Glomerular visceral epithelial cell (primary cell): ENCODE measurements around the gene ALDH3A2.
A peak's percentile ranks its signal among the peaks of the same experiment; 100 is the strongest.
"Not testable (repeated sequence)": the region's sequence is repeated elsewhere in the genome, so short reads cannot be mapped to it uniquely, and the experiment has no call there.

Experiments used
- DNase-seq: peaks from one replicate; pipeline ENCODE4 v3.0.0-alpha.2; 2016; ENCODE audit errors: extremely low spot score

ALDH3A2 gene

GRCh38 chr17:19650826-19651225 is 2.3 kb downstream of the ALDH3A2 start:
- no peak for DNase-seq

GRCh38 chr17:19651451-19652238 is 3.1 kb downstream of the ALDH3A2 start:
- DNase-seq, result peak; percentile 10

GRCh38 chr17:19652595-19652994 is 4.0 kb downstream of the ALDH3A2 start:
- no peak for DNase-seq

- no peak for DNase-seq
Measured at GRCh38 chr17:19654342-19654886, 5.9 kb downstream of the ALDH3A2 start.

GRCh38 chr17:19654896-19655295 is 6.3 kb downstream of the ALDH3A2 start:
- DNase-seq, result no peak

- DNase-seq, result no peak
Measured at GRCh38 chr17:19656336-19656735, 7.8 kb downstream of the ALDH3A2 start.

GRCh38 chr17:19656851-19657581 is 8.5 kb downstream of the ALDH3A2 start:
- no peak for DNase-seq

GRCh38 chr17:19659366-19660177 is 11.0 kb downstream of the ALDH3A2 start:
- DNase-seq, result no peak

- no peak for DNase-seq
Measured at GRCh38 chr17:19660219-19660870, 11.8 kb downstream of the ALDH3A2 start.

- no peak for DNase-seq
Measured at GRCh38 chr17:19661121-19661520, 12.6 kb downstream of the ALDH3A2 start.

- no peak for DNase-seq
Measured at GRCh38 chr17:19663097-19663496, 14.5 kb downstream of the ALDH3A2 start.

- no peak for DNase-seq
Measured at GRCh38 chr17:19664136-19664820, 15.7 kb downstream of the ALDH3A2 start.

GRCh38 chr17:19664821-19665181 is 16.2 kb downstream of the ALDH3A2 start:
- no peak for DNase-seq

- not testable (repeated sequence) for DNase-seq
Measured at GRCh38 chr17:19669680-19670079, 21.1 kb downstream of the ALDH3A2 start.

- no peak for DNase-seq
Measured at GRCh38 chr17:19670908-19671307, 22.4 kb downstream of the ALDH3A2 start.

- DNase-seq, result no peak
Measured at GRCh38 chr17:19671433-19671832, 22.9 kb downstream of the ALDH3A2 start.

- no peak for DNase-seq
Measured at GRCh38 chr17:19672009-19672750, 23.6 kb downstream of the ALDH3A2 start.

GRCh38 chr17:19673623-19674022 is 25.1 kb downstream of the ALDH3A2 start:
- no peak for DNase-seq

- no peak for DNase-seq
Measured at GRCh38 chr17:19676896-19677295, 28.3 kb downstream of the ALDH3A2 start.

- DNase-seq, result no peak
Measured at GRCh38 chr17:19677736-19678379, 29.3 kb downstream of the ALDH3A2 start.
